Peyer's patch (tissue), 4 donors: ENCODE measurements around the gene BMP7.

Source experiments
- CTCF ChIP-seq, 6 experiments: fragments of 450-650 bp in 4 of 6; fragments of 200-600 bp in 2 of 6; sonication (generic) in 1 of 6; IDR thresholded peaks; one replicate each; pipeline ENCODE4 v1.5.1; 2017 to 2019; ENCODE audit warnings: antibody characterized with exemption in 6 of 6, mild to moderate bottlenecking in 3 of 6, moderate library complexity in 1 of 6
- POLR2A ChIP-seq, 2 donors: fragments of 450-650 bp; IDR thresholded peaks; one replicate each; pipeline ENCODE4 v1.5.1; 2017; ENCODE audit warnings: antibody characterized with exemption in 2 of 2, mild to moderate bottlenecking in 2 of 2, moderate library complexity in 2 of 2

GRCh38 chr20:57277398-57278105 lies 11.1 kb upstream of the BMP7 start:
- no peak for TF ChIP-seq CTCF (IDR thresholded peaks at IDR 0.05)
- no peak for TF ChIP-seq POLR2A (IDR thresholded peaks at IDR 0.05)
